ENCODE results near the gene KLHDC7B. TPM values are rescaled to one million over a fixed set of nuclear protein-coding genes. Genes with fewer than 3 reads are reported as not detected.

KLHDC7B gene
- total and polyA plus RNA-seq, 2 of the 13 experiments (the other 11 are each of a cell fraction or from before 2014, with no cell fraction given), result 0.11 TPM; not detected in 1

- TF ChIP-seq ZNF773 (CRISPR knock-in tag; IDR thresholded peaks at IDR 0.05; ENCODE audit: borderline replicate concordance) (0 out of 2 replicates have a peak, but pooled peaks have one; percentile 14), SPEN (CRISPR knock-in tag; IDR thresholded peaks at IDR 0.05; ENCODE audit: low read depth) (no peak; the same call in 1 of the 2 replicates), IRX3 (CRISPR knock-in tag; IDR thresholded peaks at IDR 0.05; ENCODE audit: borderline replicate concordance, low read depth) (no peak), FOXM1 (CRISPR knock-in tag; IDR thresholded peaks at IDR 0.05) (no peak), WIZ (CRISPR knock-in tag; IDR thresholded peaks at IDR 0.05) (no peak), IKZF1 (IDR thresholded peaks at IDR 0.05) (no peak), ZNF550 (CRISPR knock-in tag; IDR thresholded peaks at IDR 0.05; ENCODE audit: borderline replicate concordance) (no peak), HDAC1 (CRISPR knock-in tag; IDR thresholded peaks at IDR 0.05) (peak; percentile 16; the same call in 1 of the 2 replicates), NBN (conservative IDR thresholded peaks at IDR 0.05) (no peak), ZNF605 (CRISPR knock-in tag; IDR thresholded peaks at IDR 0.05) (no peak), ELF3 (CRISPR knock-in tag; IDR thresholded peaks at IDR 0.05) (no peak; the same call in none of the 2 replicates), NR2F6 (IDR thresholded peaks at IDR 0.05) (no peak), NR2F6 (CRISPR knock-in tag; IDR thresholded peaks at IDR 0.05) (no peak), KDM3A (CRISPR knock-in tag; IDR thresholded peaks at IDR 0.05; ENCODE audit: low read depth) (no peak), NCOR1 (IDR thresholded peaks at IDR 0.05; ENCODE audit: borderline replicate concordance, low read length) (no peak), ZSCAN20 (CRISPR knock-in tag; IDR thresholded peaks at IDR 0.05; ENCODE audit: borderline replicate concordance) (peak; percentile 88; the same call in 1 of the 2 replicates), HNRNPH1 (optimal IDR thresholded peaks at IDR 0.05; ENCODE audit: low read depth, low read length) (no peak), BHLHE40 (IDR thresholded peaks at IDR 0.05; ENCODE audit: low read length) (no peak), ZNF549 (CRISPR knock-in tag; IDR thresholded peaks at IDR 0.05) (no peak)
- TF ChIP-seq, protein P1, sequence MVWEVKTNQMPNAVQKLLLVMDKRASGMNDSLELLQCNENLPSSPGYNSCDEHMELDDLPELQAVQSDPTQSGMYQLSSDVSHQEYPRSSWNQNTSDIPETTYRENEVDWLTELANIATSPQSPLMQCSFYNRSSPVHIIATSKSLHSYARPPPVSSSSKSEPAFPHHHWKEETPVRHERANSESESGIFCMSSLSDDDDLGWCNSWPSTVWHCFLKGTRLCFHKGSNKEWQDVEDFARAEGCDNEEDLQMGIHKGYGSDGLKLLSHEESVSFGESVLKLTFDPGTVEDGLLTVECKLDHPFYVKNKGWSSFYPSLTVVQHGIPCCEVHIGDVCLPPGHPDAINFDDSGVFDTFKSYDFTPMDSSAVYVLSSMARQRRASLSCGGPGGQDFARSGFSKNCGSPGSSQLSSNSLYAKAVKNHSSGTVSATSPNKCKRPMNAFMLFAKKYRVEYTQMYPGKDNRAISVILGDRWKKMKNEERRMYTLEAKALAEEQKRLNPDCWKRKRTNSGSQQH (CRISPR knock-in tag; IDR thresholded peaks at IDR 0.05; ENCODE audit: low read depth), result no peak; the same call in 1 of the 2 replicates
- TF ChIP-seq, protein P2, sequence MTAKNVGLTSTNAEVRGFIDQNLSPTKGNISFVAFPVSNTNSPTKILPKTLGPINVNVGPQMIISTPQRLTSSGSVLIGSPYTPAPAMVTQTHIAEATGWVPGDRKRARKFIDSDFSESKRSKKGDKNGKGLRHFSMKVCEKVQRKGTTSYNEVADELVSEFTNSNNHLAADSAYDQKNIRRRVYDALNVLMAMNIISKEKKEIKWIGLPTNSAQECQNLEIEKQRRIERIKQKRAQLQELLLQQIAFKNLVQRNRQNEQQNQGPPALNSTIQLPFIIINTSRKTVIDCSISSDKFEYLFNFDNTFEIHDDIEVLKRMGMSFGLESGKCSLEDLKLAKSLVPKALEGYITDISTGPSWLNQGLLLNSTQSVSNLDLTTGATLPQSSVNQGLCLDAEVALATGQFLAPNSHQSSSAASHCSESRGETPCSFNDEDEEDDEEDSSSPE (CRISPR knock-in tag; IDR thresholded peaks at IDR 0.05), result no peak; the same call in 1 of the 2 replicates
- TF ChIP-seq, protein P3, sequence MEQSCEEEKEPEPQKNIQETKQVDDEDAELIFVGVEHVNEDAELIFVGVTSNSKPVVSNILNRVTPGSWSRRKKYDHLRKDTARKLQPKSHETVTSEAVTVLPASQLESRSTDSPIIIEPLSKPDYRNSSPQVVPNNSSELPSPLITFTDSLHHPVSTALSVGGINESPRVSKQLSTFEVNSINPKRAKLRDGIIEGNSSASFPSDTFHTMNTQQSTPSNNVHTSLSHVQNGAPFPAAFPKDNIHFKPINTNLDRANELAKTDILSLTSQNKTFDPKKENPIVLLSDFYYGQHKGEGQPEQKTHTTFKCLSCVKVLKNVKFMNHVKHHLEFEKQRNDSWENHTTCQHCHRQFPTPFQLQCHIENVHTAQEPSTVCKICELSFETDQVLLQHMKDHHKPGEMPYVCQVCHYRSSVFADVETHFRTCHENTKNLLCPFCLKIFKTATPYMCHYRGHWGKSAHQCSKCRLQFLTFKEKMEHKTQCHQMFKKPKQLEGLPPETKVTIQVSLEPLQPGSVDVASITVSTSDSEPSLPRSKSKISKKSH (CRISPR knock-in tag; IDR thresholded peaks at IDR 0.05; ENCODE audit: borderline replicate concordance), result no peak
Measured at GRCh38 chr22:50526108-50526833, 19.4 kb upstream of the KLHDC7B start (continued).
